Measurements from ENCODE around the gene HAUS1.
A peak's percentile ranks its signal among the peaks of the same experiment; 100 is the strongest.
"Not testable (repeated sequence)": the region's sequence is repeated elsewhere in the genome, so short reads cannot be mapped to it uniquely, and the experiment has no call there.

Gene HAUS1

GRCh38 chr18:46079336-46079735 lies 24.8 kb upstream of the HAUS1 start:
- TF ChIP-seq CTCF (IDR thresholded peaks at IDR 0.05; ENCODE audit: unreplicated experiment in 3 of 3), result no peak
- no peaks in the 10 kb centered on the region for H3K9me3 Mint-ChIP-seq
- H3K4me1 Mint-ChIP-seq, result no peaks in the 10 kb centered on the region
- H3K4me3 Mint-ChIP-seq, result no peak overlapping the region
- no peak overlapping the region for H3K27ac Mint-ChIP-seq
- no peaks in the 10 kb centered on the region for H3K27me3 Mint-ChIP-seq (ENCODE audit: low read depth)
- H3K36me3 Mint-ChIP-seq (ENCODE audit: low read depth), result peaks cover 59% of the 10 kb centered on the region

GRCh38 chr18:46080156-46080555 lies 24.0 kb upstream of the HAUS1 start:
- Mint-ChIP-seq H3K27me3 (ENCODE audit: low read depth) (no peaks in the 10 kb centered on the region), H3K9me3 (no peaks in the 10 kb centered on the region), H3K36me3 (ENCODE audit: low read depth) (peaks cover 68% of the 10 kb centered on the region), H3K4me1 (no peaks in the 10 kb centered on the region), H3K27ac (no peak overlapping the region), H3K4me3 (no peak overlapping the region)
- no peak for TF ChIP-seq CTCF (IDR thresholded peaks at IDR 0.05; ENCODE audit: unreplicated experiment in 3 of 3)

GRCh38 chr18:46084431-46084830 lies 19.8 kb upstream of the HAUS1 start:
- TF ChIP-seq CTCF (IDR thresholded peaks at IDR 0.05; ENCODE audit: unreplicated experiment in 3 of 3), result no peak
- H3K36me3 Mint-ChIP-seq (ENCODE audit: low read depth), result peaks cover 88% of the 10 kb centered on the region

GRCh38 chr18:46088501-46088900 lies 15.7 kb upstream of the HAUS1 start:
- not testable (repeated sequence) for H3K4me1 Mint-ChIP-seq; H3K27ac Mint-ChIP-seq; H3K27me3 Mint-ChIP-seq (ENCODE audit: low read depth); H3K4me3 Mint-ChIP-seq; H3K9me3 Mint-ChIP-seq
- H3K36me3 Mint-ChIP-seq (ENCODE audit: low read depth), result peaks cover 96% of the 10 kb centered on the region

More at GRCh38 chr18:46084431-46084830, 19.8 kb upstream of the HAUS1 start:
- H3K27ac Mint-ChIP-seq, result no peak overlapping the region
- H3K9me3 Mint-ChIP-seq, result no peaks in the 10 kb centered on the region
- no peaks in the 10 kb centered on the region for H3K27me3 Mint-ChIP-seq (ENCODE audit: low read depth)
- H3K4me3 Mint-ChIP-seq, result no peak overlapping the region
- no peaks in the 10 kb centered on the region for H3K4me1 Mint-ChIP-seq

GRCh38 chr18:46095532-46095931 lies 8.7 kb upstream of the HAUS1 start:
- Mint-ChIP-seq H3K36me3 (ENCODE audit: low read depth) (peaks cover 46% of the 10 kb centered on the region), H3K4me3 (peak overlapping the region in 2 of 3 experiments; percentile 15 to 21), H3K4me1 (peaks cover 18% of the 10 kb centered on the region), H3K27ac (no peak overlapping the region), H3K27me3 (ENCODE audit: low read depth) (no peaks in the 10 kb centered on the region), H3K9me3 (peaks cover 3% of the 10 kb centered on the region)
- TF ChIP-seq CTCF (IDR thresholded peaks at IDR 0.05; ENCODE audit: unreplicated experiment in 3 of 3), result no peak

- no peak for TF ChIP-seq CTCF (IDR thresholded peaks at IDR 0.05; ENCODE audit: unreplicated experiment in 3 of 3)
- Mint-ChIP-seq H3K4me3 (peak overlapping the region; percentile 98 to 100 (median 99)), H3K36me3 (ENCODE audit: low read depth) (peaks cover 33% of the 10 kb centered on the region), H3K9me3 (no peaks in the 10 kb centered on the region), H3K27ac (peak overlapping the region; percentile 99 to 100 (median 100)), H3K27me3 (ENCODE audit: low read depth) (no peaks in the 10 kb centered on the region), H3K4me1 (peaks cover 18% of the 10 kb centered on the region)
These were observed 7.4 kb upstream of the HAUS1 start for GRCh38 chr18:46096651-46097300.

Data from nephron (organoid).